Endodermal cell (in vitro differentiated cells): ENCODE results near the gene TTLL1. TPM values are rescaled to one million over a fixed set of nuclear protein-coding genes. Genes with fewer than 3 reads are reported as not detected.

Experiments used
- DNase-seq: peaks from one replicate; pipeline ENCODE4 v3.0.0-alpha.2; 2017
- H3K27ac ChIP-seq: 2 replicates; pipeline ENCODE4 v1.5.1; 2013; ENCODE audit warnings: mild to moderate bottlenecking, low read depth, low read length, moderate library complexity
- H3K27me3 ChIP-seq: 2 replicates; pipeline ENCODE4 v1.6.1; 2013; ENCODE audit warnings: mild to moderate bottlenecking, low read length, moderate library complexity; ENCODE audit not compliant: insufficient read depth, control insufficient read depth, poor library complexity, severe bottlenecking
- H3K36me3 ChIP-seq: 2 replicates; pipeline ENCODE4 v1.7.0; 2013; ENCODE audit warnings: mild to moderate bottlenecking, low read length, moderate library complexity; ENCODE audit not compliant: control insufficient read depth, insufficient read depth
- H3K4me1 ChIP-seq: one replicate; pipeline ENCODE4 v1.7.0; 2013; ENCODE audit warnings: low read length; ENCODE audit not compliant: control insufficient read depth, insufficient read depth
- H3K4me3 ChIP-seq: 2 replicates; pipeline ENCODE4 v1.5.1; 2013; ENCODE audit warnings: mild to moderate bottlenecking, low read length, moderate library complexity
- H3K9ac ChIP-seq: 2 replicates; pipeline ENCODE4 v1.6.1; 2013; ENCODE audit warnings: mild to moderate bottlenecking, low read length, moderate library complexity; ENCODE audit not compliant: poor library complexity, severe bottlenecking; ENCODE audit errors: extremely low read depth
- H3K9me3 ChIP-seq: 2 replicates; pipeline ENCODE4 v1.6.1; 2013; ENCODE audit warnings: mild to moderate bottlenecking, low read length, moderate library complexity; ENCODE audit not compliant: control insufficient read depth
- H3K27ac Mint-ChIP-seq: 2 replicates; pipeline ENCODE4 v1.8.0; 2020; ENCODE audit warnings: mixed read lengths
- H3K27me3 Mint-ChIP-seq: 2 replicates; pipeline ENCODE4 v1.8.0; 2021; ENCODE audit warnings: mild to moderate bottlenecking, mixed read lengths; ENCODE audit not compliant: insufficient read depth
- H3K36me3 Mint-ChIP-seq: 2 replicates; pipeline ENCODE4 v1.8.0; 2020; ENCODE audit warnings: low read depth, mixed read lengths
- H3K4me1 Mint-ChIP-seq: 2 replicates; pipeline ENCODE4 v1.8.0; 2020; ENCODE audit warnings: mixed read lengths
- H3K4me3 Mint-ChIP-seq: 2 replicates; pipeline ENCODE4 v1.8.0; 2020; ENCODE audit warnings: mild to moderate bottlenecking, moderate library complexity, mixed read lengths
- H3K9me3 Mint-ChIP-seq: 2 replicates; pipeline ENCODE4 v1.8.0; 2020; ENCODE audit warnings: mild to moderate bottlenecking, mixed read lengths
- WGBS, 2 experiments: methylation state at CpG; one replicate each; pipeline versions ENCODE4 v1.1.5 to v1.1.7; 2013; ENCODE audit warnings: missing lambda C conversion rate in 2 of 2, mixed read lengths in 1 of 2; ENCODE audit not compliant: insufficient coverage in 1 of 2, insufficient read length in 1 of 2; 5-methylcytosine and 5-hydroxymethylcytosine counted together
- total RNA-seq, 2 donors: library from RNA; stranded (reverse); fragmentation: NEBNext Ultra II Directional in 1 of 2; extraction: Animal tissue kit (Norgen Biotek cat#: 25700) in 1 of 2; gene quantifications; 2 replicates in 1 of 2; 3 replicates in 1 of 2; pipeline ENCODE4 v1.2.1, GENCODE V29; 2021
- TF ChIP-seq, protein P1 (sequence below): fragments of 200-600 bp; sonication (generic); conservative IDR thresholded peaks from 2 replicates; pipeline ENCODE4 v1.5.0; 2021; ENCODE audit warnings: antibody characterized with exemption, mild to moderate bottlenecking

The TTLL1 gene
- total RNA-seq, 2 donors from 2014 or later = 6.9 to 10.4 TPM

GRCh38 chr22:43079742-43080141 is 9.4 kb downstream of the TTLL1 start:
- H3K36me3 ChIP-seq = no peaks in the 10 kb centered on the region
- no peaks in the 10 kb centered on the region for H3K27me3 ChIP-seq
- H3K27me3 Mint-ChIP-seq = no peaks in the 10 kb centered on the region
- no peak overlapping the region for H3K9ac ChIP-seq
- WGBS, 2 experiments = 93 to 95% methylated on average over 5 to 14 of the region's 14 CpGs
- DNase-seq = no peak
- TF ChIP-seq, protein P1, sequence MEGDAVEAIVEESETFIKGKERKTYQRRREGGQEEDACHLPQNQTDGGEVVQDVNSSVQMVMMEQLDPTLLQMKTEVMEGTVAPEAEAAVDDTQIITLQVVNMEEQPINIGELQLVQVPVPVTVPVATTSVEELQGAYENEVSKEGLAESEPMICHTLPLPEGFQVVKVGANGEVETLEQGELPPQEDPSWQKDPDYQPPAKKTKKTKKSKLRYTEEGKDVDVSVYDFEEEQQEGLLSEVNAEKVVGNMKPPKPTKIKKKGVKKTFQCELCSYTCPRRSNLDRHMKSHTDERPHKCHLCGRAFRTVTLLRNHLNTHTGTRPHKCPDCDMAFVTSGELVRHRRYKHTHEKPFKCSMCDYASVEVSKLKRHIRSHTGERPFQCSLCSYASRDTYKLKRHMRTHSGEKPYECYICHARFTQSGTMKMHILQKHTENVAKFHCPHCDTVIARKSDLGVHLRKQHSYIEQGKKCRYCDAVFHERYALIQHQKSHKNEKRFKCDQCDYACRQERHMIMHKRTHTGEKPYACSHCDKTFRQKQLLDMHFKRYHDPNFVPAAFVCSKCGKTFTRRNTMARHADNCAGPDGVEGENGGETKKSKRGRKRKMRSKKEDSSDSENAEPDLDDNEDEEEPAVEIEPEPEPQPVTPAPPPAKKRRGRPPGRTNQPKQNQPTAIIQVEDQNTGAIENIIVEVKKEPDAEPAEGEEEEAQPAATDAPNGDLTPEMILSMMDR = no peak
- H3K4me3 Mint-ChIP-seq = no peak overlapping the region
- no peak overlapping the region for H3K27ac Mint-ChIP-seq
- H3K4me1 ChIP-seq = no peaks in the 10 kb centered on the region
- H3K4me1 Mint-ChIP-seq = no peaks in the 10 kb centered on the region
- no peak overlapping the region for H3K27ac ChIP-seq
- no peaks in the 10 kb centered on the region for H3K36me3 Mint-ChIP-seq
- H3K9me3 Mint-ChIP-seq = no peaks in the 10 kb centered on the region
- H3K4me3 ChIP-seq = no peak overlapping the region
- no peaks in the 10 kb centered on the region for H3K9me3 ChIP-seq

GRCh38 chr22:43078522-43078921 is 10.7 kb downstream of the TTLL1 start:
- 80 to 88% methylated on average over 1 to 6 of the region's 12 CpGs for WGBS, 2 experiments
- Histone ChIP-seq H3K4me1 (no peaks in the 10 kb centered on the region), H3K9me3 (no peaks in the 10 kb centered on the region), H3K27ac (no peak overlapping the region), H3K4me3 (no peak overlapping the region), H3K27me3 (no peaks in the 10 kb centered on the region), H3K36me3 (no peaks in the 10 kb centered on the region), H3K9ac (no peak overlapping the region)
- H3K4me3 Mint-ChIP-seq = no peak overlapping the region
- no peak for DNase-seq
- H3K4me1 Mint-ChIP-seq = no peaks in the 10 kb centered on the region
- H3K9me3 Mint-ChIP-seq = no peaks in the 10 kb centered on the region
- no peaks in the 10 kb centered on the region for H3K27me3 Mint-ChIP-seq
- H3K36me3 Mint-ChIP-seq = no peaks in the 10 kb centered on the region
- TF ChIP-seq, protein P1 = no peak
- H3K27ac Mint-ChIP-seq = no peak overlapping the region

- Mint-ChIP-seq H3K4me3 (no peak overlapping the region), H3K27me3 (no peaks in the 10 kb centered on the region), H3K27ac (no peak overlapping the region), H3K4me1 (no peaks in the 10 kb centered on the region), H3K36me3 (no peaks in the 10 kb centered on the region), H3K9me3 (no peaks in the 10 kb centered on the region)
- Histone ChIP-seq H3K36me3 (no peaks in the 10 kb centered on the region), H3K4me1 (no peaks in the 10 kb centered on the region), H3K27ac (no peak overlapping the region), H3K27me3 (no peaks in the 10 kb centered on the region), H3K9ac (no peak overlapping the region), H3K9me3 (no peaks in the 10 kb centered on the region), H3K4me3 (no peak overlapping the region)
- WGBS, 2 experiments = 91 to 95% methylated on average over 13 to 20 of the region's 20 CpGs
- DNase-seq = no peak
- TF ChIP-seq, protein P1 = no peak
Measured at GRCh38 chr22:43077121-43077877, 11.9 kb downstream of the TTLL1 start.
